Thyroid gland (tissue), 4 donors: Measurements from ENCODE around the gene MAN1B1. TPM values are rescaled to one million over a fixed set of nuclear protein-coding genes. Genes with fewer than 3 reads are reported as not detected.

Experiments used
- DNase-seq, 2 donors: peaks; one replicate each; pipeline ENCODE4 v3.0.0-alpha.2; 2019
- H3K27ac ChIP-seq, 3 donors: fragments of 200-600 bp; sonication (generic); 1 replicate in 2 of 3; 2 replicates in 1 of 3; pipeline ENCODE4 v1.5.1; 2016 to 2019; ENCODE audit warnings: mild to moderate bottlenecking in 1 of 3, moderate library complexity in 1 of 3
- H3K27me3 ChIP-seq: fragments of 200-600 bp; sonication (generic); one replicate; pipeline ENCODE4 v1.5.1; 2019
- H3K36me3 ChIP-seq, 2 donors: fragments of 200-600 bp; sonication (generic); one replicate each; pipeline ENCODE4 v1.5.1; 2016 to 2019
- H3K4me1 ChIP-seq, 2 donors: fragments of 200-600 bp; sonication (generic); one replicate each; pipeline ENCODE4 v1.5.1; 2017 to 2019
- H3K4me3 ChIP-seq, 3 donors: fragments of 200-600 bp; sonication (generic); replicated peaks in 1 of 3; 1 replicate in 2 of 3; 2 replicates in 1 of 3; pipeline ENCODE4 v1.5.1; 2016; ENCODE audit warnings: mild to moderate bottlenecking in 1 of 3
- H3K9me3 ChIP-seq: fragments of 200-600 bp; sonication (generic); one replicate; pipeline ENCODE4 v1.5.1; 2017
- CTCF ChIP-seq, 6 experiments: fragments of 200-600 bp in 3 of 6; fragments of 450-650 bp in 3 of 6; sonication (generic) in 3 of 6; IDR thresholded peaks; one replicate each; pipeline ENCODE4 v1.5.1; 2016 to 2019; ENCODE audit warnings: antibody characterized with exemption in 6 of 6, mild to moderate bottlenecking in 2 of 6, inconsistent platforms in 1 of 6, moderate library complexity in 1 of 6
- POLR2A ChIP-seq, 2 donors: fragments of 450-650 bp; IDR thresholded peaks; one replicate each; pipeline ENCODE4 v1.6.1; 2017; ENCODE audit warnings: antibody characterized with exemption in 2 of 2, mild to moderate bottlenecking in 2 of 2, moderate library complexity in 1 of 2
- WGBS, 2 donors: methylation state at CpG; one replicate each; pipeline ENCODE4 v1.1.5; 2017; 5-methylcytosine and 5-hydroxymethylcytosine counted together
- intact Hi-C: fragments of 100-400 bp; cut with DNase I; formaldehyde crosslinking; loops from one replicate; pipeline ENCODE4 v1.15.1; 2023
- total RNA-seq, 4 donors: library from RNA; depleted of rRNA; stranded (reverse); fragments of >200 nt; gene quantifications; one replicate each; pipeline ENCODE4 v1.2.3, GENCODE V29; 2016

The MAN1B1 gene
- total RNA-seq, 4 donors from 2014 or later: 48.2 to 73.8 (median 67.2) TPM

- no peaks in the 10 kb centered on the region for H3K9me3 ChIP-seq
- H3K4me3 ChIP-seq: no peak overlapping the region
- peaks cover 17% of the 10 kb centered on the region for H3K27me3 ChIP-seq
- H3K27ac ChIP-seq: no peak overlapping the region
- H3K4me1 ChIP-seq: peaks cover 0 to 3% of the 10 kb centered on the region in 2 donors
- no peaks in the 10 kb centered on the region for H3K36me3 ChIP-seq
- TF ChIP-seq CTCF (IDR thresholded peaks at IDR 0.05) (no peak), POLR2A (IDR thresholded peaks at IDR 0.05) (no peak)
- intact Hi-C loops: no loop called here
- no peak for DNase-seq
- WGBS, 2 donors: 63 to 69% methylated on average over 13 to 25 of the region's 26 CpGs
Measured at GRCh38 chr9:137140151-137141012, 53.6 kb downstream of the MAN1B1 start.

GRCh38 chr9:137141050-137141810 lies 54.4 kb downstream of the MAN1B1 start:
- Histone ChIP-seq H3K27ac (no peak overlapping the region), H3K27me3 (peaks cover 12% of the 10 kb centered on the region), H3K36me3 (no peaks in the 10 kb centered on the region), H3K4me3 (no peak overlapping the region), H3K4me1 (peaks cover 0 to 3% of the 10 kb centered on the region in 2 donors), H3K9me3 (no peaks in the 10 kb centered on the region)
- intact Hi-C loops: no loop called here
- 53 to 75% methylated on average over 4 to 8 of the region's 17 CpGs for WGBS, 2 donors
- no peak for TF ChIP-seq POLR2A (IDR thresholded peaks at IDR 0.05)
- no peak for TF ChIP-seq CTCF (IDR thresholded peaks at IDR 0.05)
- no peak for DNase-seq

- no peak overlapping the region for H3K4me3 ChIP-seq
- peaks cover 11% of the 10 kb centered on the region for H3K27me3 ChIP-seq
- H3K36me3 ChIP-seq: no peaks in the 10 kb centered on the region
- TF ChIP-seq CTCF (IDR thresholded peaks at IDR 0.05): no peak
- TF ChIP-seq POLR2A (IDR thresholded peaks at IDR 0.05): no peak
- DNase-seq: no peak
- WGBS, 2 donors: 71 to 75% methylated on average over 22 to 24 of the region's 24 CpGs
- no peaks in the 10 kb centered on the region for H3K9me3 ChIP-seq
- intact Hi-C loops: no loop called here
- no peak overlapping the region for H3K27ac ChIP-seq
- H3K4me1 ChIP-seq: peaks cover 0 to 3% of the 10 kb centered on the region in 2 donors
Measured at GRCh38 chr9:137141976-137142936, 55.5 kb downstream of the MAN1B1 start.

- Histone ChIP-seq H3K9me3 (no peaks in the 10 kb centered on the region), H3K4me3 (no peak overlapping the region), H3K27ac (no peak overlapping the region), H3K27me3 (peaks cover under 1% of the 10 kb centered on the region), H3K36me3 (no peaks in the 10 kb centered on the region), H3K4me1 (peaks cover 0 to 3% of the 10 kb centered on the region in 2 donors)
- no peak for TF ChIP-seq CTCF (IDR thresholded peaks at IDR 0.05)
- 71 to 74% methylated on average over 4 of the region's 4 CpGs for WGBS, 2 donors
- no peak for DNase-seq
- intact Hi-C loops: no loop called here
Measured at GRCh38 chr9:137143459-137143858, 56.7 kb downstream of the MAN1B1 start.
